Ovary (tissue), 9 donors: Measurements from ENCODE around the gene THAP10. TPM values are rescaled to one million over a fixed set of nuclear protein-coding genes. Genes with fewer than 3 reads are reported as not detected.

Experiments
- DNase-seq, 5 donors: peaks; one replicate each; pipeline ENCODE4 v3.0.0-alpha.2; 2019 to 2020
- H3K27ac ChIP-seq, 2 donors: fragments of 200-600 bp; one replicate each; pipeline versions ENCODE4 v1.5.1 to v1.8.0; 2019 to 2022
- H3K27me3 ChIP-seq: fragments of 200-600 bp; one replicate; pipeline ENCODE4 v1.8.0; 2022
- H3K36me3 ChIP-seq: fragments of 200-600 bp; sonication (generic); one replicate; pipeline ENCODE4 v1.5.1; 2019
- H3K4me1 ChIP-seq: one replicate; pipeline ENCODE4 v1.8.1; 2013; ENCODE audit warnings: mild to moderate bottlenecking, moderate library complexity; ENCODE audit not compliant: insufficient read depth
- H3K4me3 ChIP-seq: fragments of 200-600 bp; sonication (generic); one replicate; pipeline ENCODE4 v1.5.1; 2017
- H3K9me3 ChIP-seq, 2 donors: fragments of 200-600 bp in 1 of 2; sonication (generic) in 1 of 2; one replicate each; pipeline versions ENCODE4 v1.5.1 to v1.8.1; 2013 to 2019; ENCODE audit warnings: mild to moderate bottlenecking in 1 of 2, moderate library complexity in 1 of 2
- EP300 ChIP-seq: sonication (generic); formaldehyde crosslinking; IDR thresholded peaks from one replicate; pipeline ENCODE4 v1.6.1; 2017; ENCODE audit warnings: antibody characterized with exemption
- POLR2A ChIP-seq: fragments of 450-650 bp; IDR thresholded peaks from one replicate; pipeline ENCODE4 v1.6.1; 2017; ENCODE audit warnings: antibody characterized with exemption, mild to moderate bottlenecking, moderate library complexity
- WGBS, 3 donors: extraction: QIAGEN DNeasy Blood & Tissue Kit in 1 of 3; methylation state at CpG; one replicate each; pipeline versions ENCODE4 v1.1.5 to v1.1.7; 2013 to 2017; 5-methylcytosine and 5-hydroxymethylcytosine counted together
- intact Hi-C, 4 donors: fragments of 100-400 bp; cut with DNase I; formaldehyde crosslinking; loops; one replicate each; pipeline versions ENCODE4 v1.11.0 to v1.15.1; 2022 to 2023
- polyA plus RNA-seq, 2 donors: library from polyadenylated mRNA; stranded (reverse); fragments of 200-250 nt in 1 of 2; fragments of 350-450 nt in 1 of 2; fragmentation: Illumina TruSeq in 1 of 2; extraction: RNeasy Lipid Tissue Mini Kit (QIAGEN cat#74804) in 1 of 2; gene quantifications; one replicate each; pipeline ENCODE4 v1.2.3, GENCODE V29; 2013 to 2014
- total RNA-seq, 7 donors: library from RNA; depleted of rRNA in 2 of 7; stranded (reverse); fragments of >200 nt in 2 of 7; fragmentation: NEBNext Ultra II Directional in 3 of 7; extraction: Animal tissue kit (Norgen Biotek cat#: 25700) in 3 of 7; gene quantifications; one replicate each; pipeline versions ENCODE4 v1.1.0 to v1.2.4, GENCODE V29; 2016 to 2023
- TF ChIP-seq, protein P1 (sequence below), 3 donors: fragments of 450-650 bp in 2 of 3; fragments of 200-600 bp in 1 of 3; IDR thresholded peaks; one replicate each; pipeline versions ENCODE4 v1.5.1 to v1.8.0; 2016 to 2022; ENCODE audit warnings: antibody characterized with exemption in 3 of 3, mild to moderate bottlenecking in 1 of 3
- donor health status: DM: no; HTN: no; CAD: no; lungs with moderate emphysema.
- donor health status: DM: no; HTN: no; CAD: no.
- donor health status: Bipolar disorder and iron deficiency.
- donor health status: DM: yes; HTN: yes; CAD: no.
- donor health status: DM: no; HTN: no; CAD: no.
- donor health status: DM: yes; HTN: yes; CAD: no.

The THAP10 gene
- total and polyA plus RNA-seq, 9 donors, result 2.6 to 5.0 (median 3.7) TPM

DNA sequence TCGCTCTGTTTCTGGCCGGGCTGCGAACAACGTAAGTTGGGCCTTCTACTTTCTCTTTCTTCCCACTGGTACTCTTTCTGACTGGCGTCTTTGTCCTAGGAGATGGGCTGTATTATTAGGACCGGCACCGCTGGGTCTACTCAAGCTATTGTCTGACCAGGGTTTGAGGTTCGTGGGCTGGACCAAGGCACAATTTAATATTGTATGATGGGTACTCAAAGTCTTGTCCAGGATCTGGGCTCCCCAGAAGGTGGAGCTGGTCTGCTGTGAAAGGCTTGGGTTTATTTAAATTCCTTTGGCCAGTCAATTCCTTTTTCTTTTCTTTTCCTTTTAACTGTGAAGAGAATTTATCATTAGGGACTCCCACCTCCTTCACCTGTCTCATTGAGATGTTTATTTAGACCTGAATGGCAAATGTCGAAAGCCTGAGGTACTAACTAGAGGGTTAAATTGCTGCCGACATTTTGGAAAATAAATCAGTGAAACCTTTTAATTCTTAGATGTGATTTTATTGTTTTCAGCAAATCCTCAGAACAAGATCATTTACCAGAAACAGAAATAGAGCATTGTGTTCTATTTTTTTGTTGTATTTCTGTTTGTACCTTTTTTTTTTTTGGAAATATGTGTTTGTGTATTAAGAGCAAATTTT is 803 bp upstream of the THAP10 start:
- H3K4me3 ChIP-seq, result peak overlapping the region; percentile 73
- WGBS, 3 donors, result 0 to 3% (median 1%) methylated on average over 10 of the region's 10 CpGs
- TF ChIP-seq, protein P1, sequence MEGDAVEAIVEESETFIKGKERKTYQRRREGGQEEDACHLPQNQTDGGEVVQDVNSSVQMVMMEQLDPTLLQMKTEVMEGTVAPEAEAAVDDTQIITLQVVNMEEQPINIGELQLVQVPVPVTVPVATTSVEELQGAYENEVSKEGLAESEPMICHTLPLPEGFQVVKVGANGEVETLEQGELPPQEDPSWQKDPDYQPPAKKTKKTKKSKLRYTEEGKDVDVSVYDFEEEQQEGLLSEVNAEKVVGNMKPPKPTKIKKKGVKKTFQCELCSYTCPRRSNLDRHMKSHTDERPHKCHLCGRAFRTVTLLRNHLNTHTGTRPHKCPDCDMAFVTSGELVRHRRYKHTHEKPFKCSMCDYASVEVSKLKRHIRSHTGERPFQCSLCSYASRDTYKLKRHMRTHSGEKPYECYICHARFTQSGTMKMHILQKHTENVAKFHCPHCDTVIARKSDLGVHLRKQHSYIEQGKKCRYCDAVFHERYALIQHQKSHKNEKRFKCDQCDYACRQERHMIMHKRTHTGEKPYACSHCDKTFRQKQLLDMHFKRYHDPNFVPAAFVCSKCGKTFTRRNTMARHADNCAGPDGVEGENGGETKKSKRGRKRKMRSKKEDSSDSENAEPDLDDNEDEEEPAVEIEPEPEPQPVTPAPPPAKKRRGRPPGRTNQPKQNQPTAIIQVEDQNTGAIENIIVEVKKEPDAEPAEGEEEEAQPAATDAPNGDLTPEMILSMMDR (IDR thresholded peaks at IDR 0.05), result peak in 1 of 3 donors; percentile 38
- no peak for TF ChIP-seq POLR2A
- peaks cover 5% of the 10 kb centered on the region for H3K4me1 ChIP-seq
- intact Hi-C loops, result no loop called here
- no peaks in the 10 kb centered on the region for H3K27me3 ChIP-seq
- DNase-seq, result peak in 2 of 5 donors; percentile 34 to 49
- peak overlapping the region; percentile 66 to 82 for H3K27ac ChIP-seq
- no peaks in the 10 kb centered on the region for H3K36me3 ChIP-seq
- H3K9me3 ChIP-seq, result no peaks in the 10 kb centered on the region

DNA sequence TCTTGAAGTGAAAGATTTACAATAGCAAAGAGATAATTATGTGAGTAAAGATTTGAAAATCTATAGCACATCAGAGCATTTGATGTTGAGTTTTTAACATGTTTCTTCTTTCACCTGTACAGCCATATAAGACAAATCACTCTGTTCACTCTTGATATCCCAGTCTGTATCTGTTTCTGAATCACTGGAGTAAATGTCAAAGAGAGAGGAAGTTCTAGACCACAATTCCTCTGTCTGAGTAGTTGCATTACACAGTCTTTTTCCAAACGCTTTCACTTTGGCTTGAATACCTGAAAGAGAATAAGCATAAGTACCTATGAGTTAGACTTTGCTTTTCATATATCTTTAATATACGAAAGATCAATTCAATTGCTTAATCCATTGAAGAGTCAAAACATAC is 9.9 kb downstream of the THAP10 start:
- Histone ChIP-seq H3K4me1 (no peaks in the 10 kb centered on the region), H3K4me3 (no peak overlapping the region), H3K36me3 (no peaks in the 10 kb centered on the region), H3K9me3 (no peaks in the 10 kb centered on the region), H3K27me3 (no peaks in the 10 kb centered on the region), H3K27ac (no peak overlapping the region)
- WGBS, 3 donors, result 87 to 88% (median 88%) methylated on average over 2 of the region's 2 CpGs
- intact Hi-C loops, result no loop called here
- TF ChIP-seq POLR2A (no peak), EP300 (no peak)
- TF ChIP-seq, protein P1 (IDR thresholded peaks at IDR 0.05), result no peak
- no peak for DNase-seq

DNA sequence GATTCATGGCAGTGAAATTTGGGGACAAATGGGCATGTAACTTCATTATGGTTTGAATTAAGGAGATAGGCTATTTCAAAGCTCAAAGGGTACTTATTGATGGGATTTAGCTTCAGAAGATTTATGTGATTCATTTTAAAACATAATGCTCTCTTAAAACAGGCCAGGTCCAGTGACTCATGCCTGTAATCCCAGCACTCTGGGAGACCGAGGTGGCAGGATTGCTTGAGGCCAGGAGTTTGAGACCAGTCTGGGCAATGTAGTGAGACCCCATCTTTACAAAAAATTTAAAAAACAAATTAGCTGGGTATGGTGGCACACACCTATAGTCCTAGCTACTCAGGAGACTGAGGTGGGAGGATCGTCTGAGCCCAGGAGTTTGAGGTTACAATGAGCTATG is 11.5 kb downstream of the THAP10 start:
- H3K27ac ChIP-seq, result no peak overlapping the region
- intact Hi-C loops, result no loop called here
- 84 to 94% (median 88%) methylated on average over 2 of the region's 2 CpGs for WGBS, 3 donors

DNA sequence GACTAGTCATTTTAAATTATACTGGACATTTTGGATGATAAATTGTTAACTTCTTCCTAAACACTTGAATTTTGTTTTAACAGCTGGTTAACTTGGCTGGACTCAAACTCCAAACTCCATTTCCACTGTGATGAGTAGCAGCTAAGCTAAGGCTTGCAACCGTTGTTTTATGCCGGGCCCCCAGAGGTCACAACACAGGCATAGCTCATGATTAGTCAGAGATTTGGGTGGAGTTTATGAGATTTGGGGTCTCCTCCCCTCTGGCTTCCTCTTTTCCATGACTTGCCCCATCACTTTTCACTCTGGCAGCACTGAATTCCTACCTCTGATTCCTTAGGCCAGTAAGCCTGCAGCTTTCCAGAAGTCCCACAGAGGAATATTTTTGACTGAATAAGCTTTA is 12.8 kb downstream of the THAP10 start:
- H3K27me3 ChIP-seq, result no peaks in the 10 kb centered on the region
- no peak overlapping the region for H3K4me3 ChIP-seq
- TF ChIP-seq EP300, result no peak
- TF ChIP-seq, protein P1 (IDR thresholded peaks at IDR 0.05), result no peak
- TF ChIP-seq POLR2A, result no peak
- H3K27ac ChIP-seq, result no peak overlapping the region
- H3K9me3 ChIP-seq, result no peaks in the 10 kb centered on the region
- intact Hi-C loops, result loop anchor here in 2 of 4 donors (10.0 kb wide), 3 partner anchors 55 to 205 kb away; no protein-coding TSS in a partner anchor
- no peak for DNase-seq
- WGBS, 3 donors, result 32 to 47% (median 36%) methylated on average over 2 of the region's 2 CpGs
- H3K36me3 ChIP-seq, result no peaks in the 10 kb centered on the region
- H3K4me1 ChIP-seq, result no peaks in the 10 kb centered on the region

More for the DNA sequence above, 11.5 kb downstream of the THAP10 start:
- TF ChIP-seq, protein P1 (IDR thresholded peaks at IDR 0.05), result no peak
- TF ChIP-seq EP300 (no peak), POLR2A (no peak)
- no peaks in the 10 kb centered on the region for H3K4me1 ChIP-seq
- no peaks in the 10 kb centered on the region for H3K9me3 ChIP-seq
- no peak overlapping the region for H3K4me3 ChIP-seq
- no peak for DNase-seq
- no peaks in the 10 kb centered on the region for H3K27me3 ChIP-seq
- no peaks in the 10 kb centered on the region for H3K36me3 ChIP-seq
